ENCODE results near the gene SERTAD2. TPM values are rescaled to one million over a fixed set of nuclear protein-coding genes. Genes with fewer than 3 reads are reported as not detected.

SERTAD2 gene
- total RNA-seq, 2 donors from 2014 or later = 15.3 to 26.0 TPM

DNA sequence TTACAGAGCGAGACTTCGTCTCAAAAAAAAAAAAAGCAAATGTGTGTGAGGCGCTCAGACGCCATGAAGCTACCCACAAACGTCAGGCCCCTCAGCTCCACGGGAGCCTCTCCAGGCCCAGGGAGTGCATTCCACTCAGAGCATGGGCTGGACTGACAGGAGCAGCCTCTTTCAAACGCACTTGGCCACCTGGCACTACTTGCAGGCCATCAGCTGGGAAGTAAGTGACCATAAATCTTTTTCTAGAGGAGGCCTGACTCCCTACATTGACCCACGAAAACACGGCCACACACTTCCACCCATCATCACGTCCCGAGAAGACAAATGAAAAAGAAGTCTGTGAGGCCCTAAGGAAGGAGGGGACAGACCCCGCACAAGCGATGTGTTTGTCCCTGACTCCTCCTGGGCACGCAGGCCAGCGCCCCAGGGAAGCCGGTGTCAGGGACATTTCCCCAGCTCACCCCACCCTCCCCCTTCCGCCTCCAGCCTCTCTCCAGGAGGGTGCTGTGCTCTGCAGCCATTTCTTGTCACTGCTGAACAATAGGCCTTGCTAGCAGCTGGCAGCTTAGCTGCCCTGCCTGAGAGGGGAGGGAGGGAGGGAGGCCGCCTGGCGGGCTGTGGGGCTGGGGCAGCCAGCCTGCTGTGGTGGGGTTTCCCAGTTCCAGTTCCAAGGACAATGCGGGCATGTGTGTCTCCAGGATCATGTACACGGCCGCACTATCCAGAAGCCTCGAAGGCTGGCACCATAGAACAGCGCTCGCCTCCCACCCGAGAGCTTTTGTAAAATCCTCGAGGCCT is 26.6 kb downstream of the SERTAD2 start:
- peak overlapping the region in 1 of 2 donors; percentile 26 for H3K27ac ChIP-seq
- no peaks in the 10 kb centered on the region for H3K36me3 ChIP-seq
- intact Hi-C loops (cut with DNase I) = no loop called here
- H3K27me3 ChIP-seq (replicated peaks; ENCODE audit: insufficient read depth) = no peaks in the 10 kb centered on the region
- 43% methylated on average over 27 of the region's 27 CpGs for WGBS
- H3K9me3 ChIP-seq = no peaks in the 10 kb centered on the region
- DNase-seq (ENCODE audit: low spot score) = no peak
- no peaks in the 10 kb centered on the region for H3K4me1 ChIP-seq (replicated peaks)
- H3K4me3 ChIP-seq = no peak overlapping the region
- TF ChIP-seq POLR2A (IDR thresholded peaks at IDR 0.05) (no peak), POLR2AphosphoS5 (IDR thresholded peaks at IDR 0.05) (no peak)
- TF ChIP-seq, protein P1, sequence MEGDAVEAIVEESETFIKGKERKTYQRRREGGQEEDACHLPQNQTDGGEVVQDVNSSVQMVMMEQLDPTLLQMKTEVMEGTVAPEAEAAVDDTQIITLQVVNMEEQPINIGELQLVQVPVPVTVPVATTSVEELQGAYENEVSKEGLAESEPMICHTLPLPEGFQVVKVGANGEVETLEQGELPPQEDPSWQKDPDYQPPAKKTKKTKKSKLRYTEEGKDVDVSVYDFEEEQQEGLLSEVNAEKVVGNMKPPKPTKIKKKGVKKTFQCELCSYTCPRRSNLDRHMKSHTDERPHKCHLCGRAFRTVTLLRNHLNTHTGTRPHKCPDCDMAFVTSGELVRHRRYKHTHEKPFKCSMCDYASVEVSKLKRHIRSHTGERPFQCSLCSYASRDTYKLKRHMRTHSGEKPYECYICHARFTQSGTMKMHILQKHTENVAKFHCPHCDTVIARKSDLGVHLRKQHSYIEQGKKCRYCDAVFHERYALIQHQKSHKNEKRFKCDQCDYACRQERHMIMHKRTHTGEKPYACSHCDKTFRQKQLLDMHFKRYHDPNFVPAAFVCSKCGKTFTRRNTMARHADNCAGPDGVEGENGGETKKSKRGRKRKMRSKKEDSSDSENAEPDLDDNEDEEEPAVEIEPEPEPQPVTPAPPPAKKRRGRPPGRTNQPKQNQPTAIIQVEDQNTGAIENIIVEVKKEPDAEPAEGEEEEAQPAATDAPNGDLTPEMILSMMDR (IDR thresholded peaks at IDR 0.05) = no peak

DNA sequence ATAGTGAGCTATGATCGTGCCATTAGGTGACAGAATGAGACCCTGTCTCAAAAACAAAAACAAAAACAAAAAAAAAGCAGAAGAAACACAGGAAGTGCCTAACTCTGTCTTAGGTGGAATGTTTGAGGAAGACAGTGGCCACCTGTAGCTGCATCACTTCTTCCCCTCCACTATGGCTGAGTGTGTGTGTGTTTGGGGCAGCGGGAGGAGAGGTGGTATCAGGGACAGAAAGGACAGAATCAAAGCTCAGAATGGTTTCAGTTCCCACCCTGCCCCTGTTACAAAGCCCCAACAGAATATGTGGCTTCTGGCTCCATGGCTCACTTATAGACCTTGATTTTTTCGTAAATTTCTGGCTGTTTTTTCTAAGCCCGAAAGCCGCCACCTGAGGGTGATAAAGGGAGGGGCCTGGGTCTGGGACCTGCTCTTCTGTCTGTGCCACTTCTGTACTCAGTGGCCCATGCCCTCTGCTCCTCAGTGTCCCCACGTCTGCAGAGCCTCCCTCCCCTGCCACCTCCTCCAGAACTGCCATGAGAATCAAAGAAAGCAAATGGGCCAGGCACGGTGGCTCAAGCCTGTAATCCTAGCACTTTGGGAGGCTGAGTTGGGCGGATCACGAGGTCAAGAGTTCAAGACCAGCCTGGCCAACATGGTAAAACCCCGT is 27.4 kb downstream of the SERTAD2 start:
- no peaks in the 10 kb centered on the region for H3K36me3 ChIP-seq
- H3K4me1 ChIP-seq (replicated peaks) = no peaks in the 10 kb centered on the region
- TF ChIP-seq, protein P1 (IDR thresholded peaks at IDR 0.05) = no peak
- TF ChIP-seq POLR2AphosphoS5 (IDR thresholded peaks at IDR 0.05) (no peak), POLR2A (IDR thresholded peaks at IDR 0.05) (no peak)
- H3K27me3 ChIP-seq (replicated peaks; ENCODE audit: insufficient read depth) = no peaks in the 10 kb centered on the region
- H3K9me3 ChIP-seq = no peaks in the 10 kb centered on the region
- H3K4me3 ChIP-seq = no peak overlapping the region
- no peak overlapping the region for H3K27ac ChIP-seq
- WGBS = 78% methylated on average over 10 of the region's 10 CpGs
- intact Hi-C loops (cut with DNase I) = no loop called here
- no peak for DNase-seq (ENCODE audit: low spot score)

DNA sequence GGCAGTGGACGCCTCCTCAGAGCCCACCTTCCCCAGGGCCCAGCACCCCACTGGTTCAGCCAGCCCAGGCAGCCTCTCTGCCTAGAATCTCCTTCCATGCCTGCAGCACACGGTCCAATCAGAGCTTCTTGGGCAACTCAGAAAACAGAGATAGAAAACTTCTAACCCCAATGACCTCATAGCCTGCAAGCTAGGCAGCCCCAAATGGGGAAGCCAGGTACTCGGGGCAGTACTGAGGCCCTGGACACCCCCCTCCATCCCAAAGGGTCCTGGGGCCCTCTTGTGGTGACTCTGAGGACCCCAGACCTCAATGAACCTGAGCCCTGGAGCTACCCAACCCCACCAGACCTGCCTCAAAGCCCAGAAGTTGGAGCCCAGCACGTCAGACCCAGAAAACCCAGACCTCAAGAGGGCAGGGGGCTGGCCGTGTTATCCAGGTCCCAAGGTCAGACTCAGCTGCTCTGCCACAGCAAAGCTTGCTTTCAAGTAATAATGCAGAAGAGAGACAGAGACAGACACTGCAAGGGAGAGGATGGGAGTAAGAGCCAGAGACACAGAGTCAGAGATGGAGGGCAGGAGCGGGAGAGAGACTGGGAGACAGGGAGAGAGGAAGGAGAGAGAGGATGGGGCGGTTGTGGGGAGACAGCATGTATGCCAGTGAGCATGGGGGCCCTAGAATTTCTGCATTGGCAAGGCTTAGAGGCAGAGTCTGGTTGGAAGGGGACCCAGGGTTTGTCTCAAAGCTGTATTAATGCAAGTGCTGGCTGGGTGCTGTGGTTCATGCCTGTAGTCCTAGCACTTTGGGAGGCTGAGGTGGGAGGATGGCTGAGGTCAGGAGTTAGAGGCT is 28.2 kb downstream of the SERTAD2 start:
- H3K4me1 ChIP-seq (replicated peaks) = no peaks in the 10 kb centered on the region
- H3K4me3 ChIP-seq = no peak overlapping the region
- no peak for TF ChIP-seq POLR2AphosphoS5 (IDR thresholded peaks at IDR 0.05)
- TF ChIP-seq, protein P1 (IDR thresholded peaks at IDR 0.05) = no peak
- TF ChIP-seq POLR2A (IDR thresholded peaks at IDR 0.05) = no peak
- no peaks in the 10 kb centered on the region for H3K36me3 ChIP-seq
- H3K9me3 ChIP-seq = no peaks in the 10 kb centered on the region
- intact Hi-C loops (cut with DNase I) = no loop called here
- no peaks in the 10 kb centered on the region for H3K27me3 ChIP-seq (replicated peaks; ENCODE audit: insufficient read depth)
- DNase-seq (ENCODE audit: low spot score) = no peak
- WGBS = 88% methylated on average over 7 of the region's 7 CpGs
- no peak overlapping the region for H3K27ac ChIP-seq

DNA sequence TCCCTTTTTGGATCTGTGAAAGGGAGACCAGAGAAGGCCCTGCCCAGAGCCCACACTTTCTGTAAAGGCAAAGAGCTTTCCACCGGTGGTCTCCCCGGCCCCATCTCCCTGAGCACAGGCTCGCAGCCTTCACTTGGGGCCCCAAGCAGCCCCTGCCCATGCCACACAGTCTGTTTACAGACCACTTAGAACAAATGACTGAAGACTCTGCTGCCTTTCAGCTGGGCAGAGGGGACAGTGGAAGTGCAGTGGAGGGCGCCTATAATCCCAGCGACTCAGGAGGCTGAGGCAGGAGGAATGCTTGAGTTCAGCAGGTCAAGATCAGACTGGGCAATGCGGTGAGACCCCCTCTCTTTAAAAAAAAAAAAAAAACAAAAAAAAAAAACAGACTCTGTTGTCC is 28.9 kb downstream of the SERTAD2 start:
- Histone ChIP-seq H3K27ac (no peak overlapping the region), H3K27me3 (replicated peaks; ENCODE audit: insufficient read depth) (no peaks in the 10 kb centered on the region), H3K4me1 (replicated peaks) (no peaks in the 10 kb centered on the region), H3K36me3 (no peaks in the 10 kb centered on the region), H3K4me3 (no peak overlapping the region), H3K9me3 (no peaks in the 10 kb centered on the region)
- intact Hi-C loops (cut with DNase I) = no loop called here
- no peak for DNase-seq (ENCODE audit: low spot score)
- TF ChIP-seq POLR2AphosphoS5 (IDR thresholded peaks at IDR 0.05) (no peak), POLR2A (IDR thresholded peaks at IDR 0.05) (no peak)
- TF ChIP-seq, protein P1 (IDR thresholded peaks at IDR 0.05) = no peak
- 96% methylated on average over 6 of the region's 6 CpGs for WGBS
